Measurements from ENCODE around the gene SPRR2D.
"Not testable (repeated sequence)": the region's sequence is repeated elsewhere in the genome, so short reads cannot be mapped to it uniquely, and the experiment has no call there.

The SPRR2D gene

DNA sequence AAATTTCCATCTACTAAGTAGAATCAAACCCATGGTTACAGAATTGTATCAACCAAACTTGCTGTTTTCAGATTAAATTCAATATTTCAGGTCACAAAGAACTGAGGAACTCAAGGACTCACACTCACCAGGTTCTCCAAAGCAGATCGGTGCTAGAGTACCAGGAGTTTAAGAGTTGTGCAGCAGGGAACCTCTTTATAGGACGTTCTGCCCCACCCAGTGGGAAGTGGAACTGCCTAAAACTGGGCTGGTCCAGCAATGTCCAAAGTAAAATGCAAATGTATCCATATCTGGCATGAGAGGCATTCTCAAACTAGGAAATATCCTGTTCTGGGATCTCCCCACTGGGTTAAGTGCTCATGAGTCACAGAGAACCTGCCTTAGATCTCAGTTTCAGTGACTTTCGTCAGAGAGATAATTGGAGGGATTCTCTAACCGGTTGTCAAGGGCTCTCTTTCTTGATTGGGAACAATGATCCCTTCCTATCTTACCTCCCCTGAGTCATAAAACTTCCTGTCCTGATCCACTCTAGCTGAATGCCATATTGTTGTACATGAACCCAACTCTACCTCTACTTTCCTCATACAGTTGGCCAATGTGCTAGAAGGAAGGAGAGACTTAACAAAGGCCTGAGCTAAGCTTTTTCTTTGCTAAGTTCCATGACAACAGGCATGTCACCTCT lies at the start of gene SPRR2D:
Gene SPRR2D (minus strand): TSS at position 171 of the 682 bp plus-strand sequence. CDS start 774 bp downstream, outside the sequence.
- DNase-seq: no peak

DNA sequence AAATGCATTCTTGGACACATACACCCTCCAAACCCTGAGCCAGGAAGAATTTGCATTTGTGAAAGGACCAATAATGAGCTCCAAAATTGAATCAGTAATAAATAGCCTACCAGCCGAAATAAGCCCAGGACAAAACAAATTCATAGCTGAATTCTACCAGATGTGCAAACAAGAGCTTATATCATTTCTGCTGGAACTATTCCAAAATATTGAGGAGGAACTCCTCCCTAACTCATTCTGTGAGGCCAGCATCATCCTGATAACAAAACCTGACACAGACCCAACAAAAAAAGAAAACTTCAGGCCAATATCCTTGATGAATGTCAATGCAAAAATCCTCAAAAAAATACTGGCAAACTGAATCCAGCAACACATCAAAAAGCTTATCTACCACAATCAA lies 46.7 kb upstream of the SPRR2D start:
- DNase-seq: no peak

DNA sequence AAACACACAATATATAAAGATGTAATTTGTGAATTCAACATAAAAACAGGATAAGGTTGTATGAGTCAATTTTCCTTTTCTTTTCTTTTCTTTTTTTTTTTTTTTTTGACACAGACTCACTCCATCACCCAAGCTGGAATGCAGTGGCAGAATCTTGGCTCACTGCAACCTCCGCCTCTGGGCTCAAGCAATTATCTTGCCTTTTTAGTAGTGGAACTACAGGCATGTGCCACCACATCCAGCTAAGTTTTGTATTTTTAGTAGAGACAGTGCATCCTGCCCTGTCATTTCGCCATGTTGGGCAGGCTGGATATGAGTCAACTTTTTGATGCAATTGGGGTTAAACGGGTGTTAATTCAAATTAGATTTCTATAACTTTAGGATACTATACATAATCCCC lies 40.8 kb upstream of the SPRR2D start:
- no peak for DNase-seq

DNA sequence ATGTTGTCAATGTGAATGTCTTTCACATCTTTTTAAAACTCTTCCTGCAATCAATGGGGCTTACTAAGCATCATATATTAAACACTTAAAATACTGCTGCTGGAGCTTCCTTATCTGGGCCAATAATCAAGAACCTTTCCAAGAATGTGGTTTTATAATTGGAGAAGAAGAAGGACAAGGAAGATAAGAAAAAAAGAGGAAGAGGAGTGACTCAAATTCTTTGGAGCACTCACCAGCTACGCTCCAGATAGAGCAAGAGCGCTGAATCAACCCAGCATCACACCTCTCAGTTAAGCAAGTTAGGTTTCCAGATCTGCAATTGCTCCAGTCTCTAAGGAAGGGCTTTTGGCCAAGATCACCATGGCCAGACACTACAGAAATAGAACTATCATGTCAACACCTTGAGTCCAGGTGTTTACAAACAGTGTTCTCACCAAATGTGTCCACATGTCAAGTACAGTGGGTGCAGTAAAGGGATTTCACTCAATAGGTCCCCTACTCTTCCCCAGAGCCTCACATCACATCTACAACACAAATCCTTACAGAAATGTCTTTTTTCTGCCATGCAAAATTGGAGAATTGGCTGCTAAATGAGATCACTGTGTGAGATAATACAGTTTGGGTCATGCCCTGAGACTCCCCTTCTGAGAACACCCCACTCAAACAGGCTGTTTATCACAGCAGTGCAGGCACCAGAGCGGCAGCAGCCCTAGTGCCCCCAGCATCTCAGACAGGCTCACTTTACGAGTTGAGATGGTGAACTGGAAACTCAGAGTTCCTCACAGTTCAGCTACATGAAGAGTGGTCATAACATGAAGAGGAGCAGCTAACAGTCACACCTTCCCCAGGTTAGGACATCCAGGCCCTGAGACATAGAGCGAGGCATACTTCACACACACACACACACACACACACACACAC lies 32.1 kb upstream of the SPRR2D start:
- DNase-seq: no peak

DNA sequence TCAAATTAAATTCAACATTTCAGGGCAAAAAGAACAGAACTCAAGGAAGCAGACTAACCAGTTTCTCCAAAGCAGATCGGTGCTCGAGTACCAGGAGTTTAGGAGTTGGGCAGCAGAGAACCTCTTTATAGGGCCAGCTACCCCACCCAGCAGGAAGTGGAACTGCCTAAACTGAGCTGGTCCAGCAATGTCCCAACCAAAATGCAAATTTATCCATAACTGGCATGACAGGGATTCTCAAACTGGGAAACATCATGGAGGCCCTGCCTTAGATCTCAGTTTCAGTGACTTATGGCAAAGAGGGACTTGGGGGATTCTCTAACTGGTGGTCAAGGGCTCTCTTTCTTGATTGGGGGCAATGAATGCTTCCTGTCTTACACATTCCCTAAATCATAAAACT lies 30.6 kb upstream of the SPRR2D start, which contains the start of gene SPRR2B:
Gene SPRR2B (minus strand): TSS at position 101 of the 400 bp plus-strand sequence. CDS start 772 bp downstream, outside the sequence.
- no peak for DNase-seq

DNA sequence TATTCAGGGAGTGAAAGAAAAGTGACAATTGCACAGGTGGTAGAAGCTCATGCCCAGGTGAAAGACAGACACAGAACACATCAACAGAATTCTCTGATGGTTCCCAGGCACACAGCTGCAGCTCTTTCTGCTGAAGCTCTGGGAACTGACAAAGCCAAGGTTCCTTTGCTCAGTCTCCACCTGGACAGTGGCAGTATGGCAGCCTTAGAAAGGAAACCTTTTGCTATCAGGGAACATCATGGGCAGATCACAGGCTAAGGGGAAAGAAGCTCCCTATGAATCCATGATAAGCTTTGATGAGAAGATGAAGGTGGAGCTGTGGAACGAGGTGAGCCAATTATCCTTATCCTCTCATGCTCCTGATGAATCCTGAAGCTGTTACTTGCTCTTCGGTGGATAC lies 29.3 kb upstream of the SPRR2D start:
- no peak for DNase-seq

DNA sequence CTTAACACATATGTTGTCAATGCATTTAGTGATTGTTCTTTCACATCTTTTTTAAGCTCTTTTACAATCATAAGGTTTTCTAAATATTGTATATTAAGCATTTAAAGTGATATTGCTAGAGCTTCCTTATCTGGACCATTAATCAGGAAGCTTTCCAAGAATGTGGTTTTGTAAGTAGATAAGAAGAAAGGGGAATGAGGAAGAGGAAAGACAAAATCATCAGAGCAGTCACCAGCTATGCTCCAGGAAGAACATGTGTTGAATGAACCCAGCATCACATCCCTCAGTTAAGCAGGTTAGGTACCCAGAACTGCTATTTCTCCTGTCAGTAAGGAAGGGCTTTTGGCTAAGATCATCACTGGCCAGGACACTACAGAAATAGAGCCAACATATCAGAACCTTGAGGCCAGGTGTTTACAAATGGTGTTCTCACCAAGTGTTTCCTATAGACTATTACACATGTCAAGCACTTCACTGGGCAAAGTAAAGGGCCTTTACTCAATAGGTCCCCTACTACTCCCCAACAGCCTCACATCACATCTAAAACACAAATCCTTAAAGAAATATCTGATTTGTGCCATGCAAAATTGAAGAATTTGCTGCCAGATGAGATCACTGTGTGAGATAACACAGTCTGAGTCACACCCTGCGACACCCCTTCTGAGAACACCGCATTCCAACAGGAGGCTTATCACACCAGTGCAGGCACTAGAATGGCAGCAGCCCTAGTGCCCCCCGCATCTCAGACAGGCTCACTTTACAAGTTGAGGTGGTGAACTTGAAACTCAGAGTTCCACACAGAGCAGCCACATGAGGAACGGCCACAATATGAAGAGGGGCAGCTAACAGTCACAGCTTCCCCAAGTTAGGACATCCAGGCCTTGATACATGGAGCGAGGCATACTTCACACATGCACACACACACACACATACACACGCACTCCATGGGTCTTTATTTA lies 18.2 kb upstream of the SPRR2D start:
- DNase-seq: no peak

DNA sequence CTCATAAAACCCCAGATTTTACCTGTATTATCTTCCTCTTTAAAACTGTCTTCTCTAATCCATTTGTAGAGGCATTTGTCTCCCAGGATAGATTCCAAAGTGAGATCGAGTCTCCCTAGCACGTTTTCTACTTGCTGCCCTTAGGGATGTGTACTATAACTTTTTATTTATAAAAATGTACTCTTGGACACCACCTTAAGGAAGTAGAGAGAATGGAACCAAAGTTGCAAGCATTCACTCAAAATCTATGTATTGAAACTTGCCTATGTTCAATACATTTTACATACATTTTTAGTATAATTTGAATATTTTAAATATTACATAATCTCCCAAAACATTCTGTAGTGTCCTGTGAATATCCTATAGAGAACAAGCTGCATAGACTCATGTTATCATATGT lies 17.2 kb upstream of the SPRR2D start:
- no peak for DNase-seq

DNA sequence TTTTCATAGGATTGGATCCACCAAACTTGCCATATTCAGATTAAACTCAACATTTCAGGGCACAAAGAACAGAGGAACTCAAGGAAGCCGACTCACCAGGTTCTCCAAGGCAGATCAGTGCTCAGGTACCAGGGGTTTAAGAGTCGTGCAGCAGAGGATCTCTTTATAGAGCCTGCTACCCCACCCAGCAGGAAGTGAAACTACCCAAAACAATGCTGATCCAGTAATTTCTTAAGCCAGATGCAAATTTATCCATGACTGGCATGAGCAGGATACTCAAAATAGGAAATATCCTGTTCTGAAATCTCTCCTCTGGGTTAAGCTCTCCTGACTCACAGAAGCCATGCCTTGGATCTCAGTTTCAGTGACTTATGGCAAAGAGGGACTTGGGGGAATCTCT lies 16.5 kb upstream of the SPRR2D start, which contains the start of gene SPRR2A:
Gene SPRR2A (minus strand): TSS at position 138 of the 400 bp plus-strand sequence. CDS start 777 bp downstream, outside the sequence.
- DNase-seq: no peak

DNA sequence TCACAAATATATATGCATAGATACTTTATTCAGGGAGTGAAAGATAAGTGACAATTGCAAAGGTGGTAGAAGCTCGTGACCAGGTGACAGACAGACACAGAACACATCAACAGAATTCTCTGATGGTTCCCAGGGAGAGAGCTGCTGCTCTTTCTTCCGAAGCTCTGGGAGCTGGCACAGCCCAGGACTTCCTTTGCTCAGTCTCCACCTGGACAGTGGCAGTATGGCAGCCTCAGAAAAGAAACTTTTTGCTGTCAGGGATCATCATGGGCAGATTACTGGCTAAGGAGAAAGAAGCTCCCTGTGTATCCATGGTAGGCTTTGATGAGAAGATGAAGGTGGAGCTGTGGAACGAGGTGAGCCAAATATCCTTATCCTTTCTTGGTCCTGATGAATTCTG lies 15.2 kb upstream of the SPRR2D start:
- DNase-seq: not testable (repeated sequence)

DNA sequence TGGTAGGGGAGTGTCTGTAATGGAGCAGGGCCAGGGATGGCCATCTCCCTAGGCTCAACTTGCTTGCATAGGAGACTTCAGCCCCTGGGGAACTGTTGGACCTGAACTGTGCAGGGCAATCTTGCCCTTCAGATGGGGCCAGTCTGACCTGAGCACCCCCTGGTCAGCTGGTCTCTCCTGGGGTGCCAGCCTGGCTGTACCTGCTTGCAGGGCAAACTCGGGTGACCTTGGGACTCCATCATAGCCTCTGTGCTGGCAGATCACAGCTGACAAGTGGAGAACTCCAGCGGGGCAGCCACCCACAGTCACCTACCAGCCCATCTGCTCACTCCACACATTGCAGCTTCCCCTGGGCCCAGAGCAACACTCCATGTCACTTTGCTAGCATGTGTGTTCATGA lies 8.3 kb upstream of the SPRR2D start:
- no peak for DNase-seq

DNA sequence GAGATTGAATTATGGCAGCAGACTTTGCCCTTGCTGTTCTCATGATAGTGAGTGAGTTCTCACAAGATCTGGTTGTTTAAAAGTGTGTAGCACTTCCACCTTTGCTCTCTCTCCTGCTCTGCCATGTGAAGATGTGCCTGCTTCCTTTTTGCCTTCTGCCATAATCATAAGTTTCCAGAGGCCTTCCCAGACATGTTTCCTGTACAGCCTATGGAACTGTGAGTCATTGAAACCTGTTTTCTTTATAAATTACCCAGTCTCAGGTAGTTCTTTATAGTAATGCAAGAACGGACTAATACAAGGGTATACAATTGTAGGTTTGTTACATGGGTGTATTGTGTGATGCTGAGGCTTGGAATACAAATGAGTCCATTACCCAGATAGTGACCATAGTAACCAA lies 5.7 kb downstream of the SPRR2D start:
- no peak for DNase-seq

DNA sequence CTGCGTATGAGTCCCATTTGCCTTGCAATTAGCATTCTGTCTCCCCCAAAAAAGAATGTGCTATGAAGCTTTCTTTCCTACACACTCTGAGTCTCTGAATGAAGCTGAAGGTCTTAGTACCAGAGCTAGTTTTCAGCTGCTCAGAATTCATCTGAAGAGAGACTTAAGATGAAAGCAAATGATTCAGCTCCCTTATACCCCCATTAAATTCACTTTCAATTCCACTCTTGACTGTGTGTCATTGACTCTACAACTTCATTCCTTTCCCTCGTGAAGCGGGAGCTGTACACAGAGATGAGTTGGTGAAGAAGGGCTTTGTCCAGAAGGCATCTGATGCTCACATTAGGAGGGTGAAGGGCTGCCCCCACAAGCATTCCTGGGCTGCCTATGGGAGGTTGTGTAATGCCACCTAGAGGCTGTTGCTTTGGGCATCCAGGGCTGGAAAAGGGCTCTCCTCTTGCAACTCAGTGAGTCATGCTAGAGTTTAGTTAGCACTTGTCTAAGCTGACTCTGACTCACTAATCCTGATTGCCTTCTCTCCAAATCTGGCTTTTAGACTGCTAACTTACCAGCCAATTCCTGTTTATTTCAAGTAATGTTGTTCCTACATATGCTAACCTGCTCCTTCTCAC lies 8.1 kb downstream of the SPRR2D start:
- DNase-seq: no peak

DNA sequence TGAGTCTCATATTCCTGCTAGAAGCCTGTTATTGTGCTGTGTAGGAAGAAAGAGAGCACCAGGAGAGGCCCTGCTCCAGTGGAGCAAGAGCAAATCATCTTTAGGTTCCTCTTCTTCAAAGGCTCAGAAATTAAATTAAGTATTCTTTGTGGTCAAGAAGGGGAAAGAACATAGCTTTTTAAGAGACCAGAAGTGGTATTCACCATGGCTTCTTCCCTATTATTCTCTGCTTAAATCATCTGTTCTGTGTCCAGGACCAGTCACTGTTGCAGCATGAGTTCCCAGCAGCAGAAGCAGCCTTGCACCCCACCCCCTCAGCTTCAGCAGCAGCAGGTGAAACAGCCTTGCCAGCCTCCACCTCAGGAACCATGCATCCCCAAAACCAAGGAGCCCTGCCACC lies 8.8 kb downstream of the SPRR2D start:
- no peak for DNase-seq

DNA sequence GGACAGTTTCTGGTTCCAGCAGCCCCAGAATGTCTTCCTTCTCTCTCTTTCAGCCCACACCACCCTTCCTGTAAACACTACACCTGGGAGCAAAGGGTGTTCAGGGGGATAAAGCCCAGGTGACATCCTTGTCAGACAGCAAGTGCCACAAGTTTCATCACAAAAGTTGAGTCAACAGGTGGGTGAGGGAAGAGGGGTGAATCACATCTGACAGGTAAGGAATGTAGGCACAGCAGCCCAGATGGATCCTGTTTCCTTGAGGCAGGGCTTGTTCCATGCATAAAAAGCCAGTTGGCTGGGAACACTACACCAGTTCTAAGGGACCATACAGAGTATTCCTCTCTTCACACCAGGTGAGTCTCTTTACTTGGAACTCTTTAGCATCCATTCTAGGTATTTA lies 10.0 kb downstream of the SPRR2D start, which contains the start of gene SPRR1B:
Gene SPRR1B (plus strand): TSS at position 309 of the 400 bp plus-strand sequence. CDS start 1,143 bp downstream, outside the sequence.
- no peak for DNase-seq

DNA sequence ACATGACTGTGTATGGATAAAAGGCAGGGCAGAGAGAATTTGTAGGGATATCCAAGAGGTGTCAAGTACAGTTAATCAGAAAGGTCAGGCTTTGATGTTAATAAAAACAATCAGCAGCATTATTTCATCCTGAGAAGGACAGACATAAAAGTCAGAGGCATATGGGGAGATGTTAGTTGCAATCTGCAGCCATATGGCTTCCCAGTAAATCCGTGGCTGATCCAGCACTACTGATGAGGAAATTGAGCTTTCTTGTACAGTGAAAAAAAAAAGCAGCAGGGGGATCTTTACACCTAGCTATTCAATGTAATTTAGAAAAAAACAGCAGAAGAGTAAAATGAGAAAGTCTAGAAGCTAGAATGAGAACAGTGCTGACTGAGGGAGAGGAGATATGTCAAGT lies 12.2 kb downstream of the SPRR2D start:
- DNase-seq: no peak

DNA sequence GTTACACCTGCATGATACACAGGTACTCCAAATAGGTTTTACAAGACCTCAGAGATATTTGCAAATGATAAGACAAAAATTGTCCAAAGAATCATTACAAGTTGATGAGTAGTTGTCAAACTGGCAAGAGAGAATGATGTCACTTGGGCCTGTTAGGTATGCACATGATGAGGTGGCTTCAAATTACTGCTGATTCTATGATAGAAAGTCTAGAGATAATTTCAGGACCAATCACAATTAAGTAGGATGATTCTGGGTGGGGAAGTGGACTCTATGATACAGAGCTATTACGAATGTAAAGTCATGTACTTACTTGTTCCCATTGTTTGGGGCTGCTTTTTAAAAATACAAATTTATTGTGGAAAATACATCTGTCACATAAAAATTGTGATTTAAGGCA lies 15.1 kb downstream of the SPRR2D start:
- DNase-seq: no peak

DNA sequence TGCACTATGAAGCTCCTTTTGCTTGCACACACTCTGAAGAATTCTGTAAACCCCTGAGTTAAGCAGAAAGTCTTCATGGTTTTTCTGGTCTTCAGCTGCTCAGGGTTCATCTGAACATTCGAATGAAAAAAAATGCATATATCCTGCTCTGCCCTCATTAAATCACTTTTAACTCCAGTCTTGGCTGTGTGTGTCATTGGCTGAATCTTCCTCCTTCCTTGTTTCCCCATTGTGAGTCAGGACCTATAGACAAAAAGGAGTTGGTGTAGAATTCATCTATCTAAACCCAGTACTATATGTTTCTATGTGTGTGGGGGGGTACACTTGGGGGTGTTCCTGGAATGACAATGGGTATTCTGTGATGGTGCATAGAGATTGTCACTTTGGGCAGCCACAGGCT lies 16.5 kb downstream of the SPRR2D start:
- no peak for DNase-seq

DNA sequence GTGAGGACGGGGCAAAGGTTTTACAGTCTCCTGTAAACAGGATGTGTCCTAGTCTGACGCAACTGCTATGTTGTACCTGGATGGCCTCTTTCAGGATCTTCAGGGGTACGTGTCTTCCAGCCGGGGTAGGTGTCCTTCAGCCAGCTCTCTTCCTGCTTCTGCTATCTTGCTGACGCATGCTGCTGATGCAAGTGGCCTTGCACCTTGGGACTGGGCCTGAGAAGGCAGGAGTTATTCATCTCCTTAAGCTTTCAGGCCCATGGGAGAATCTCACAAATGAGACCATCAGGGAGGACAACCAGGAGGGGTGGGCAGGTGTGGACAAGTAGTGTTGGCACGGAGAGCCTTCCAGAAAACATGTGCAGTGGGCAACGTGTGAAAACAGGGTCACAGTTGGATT lies 17.8 kb downstream of the SPRR2D start:
- no peak for DNase-seq

DNA sequence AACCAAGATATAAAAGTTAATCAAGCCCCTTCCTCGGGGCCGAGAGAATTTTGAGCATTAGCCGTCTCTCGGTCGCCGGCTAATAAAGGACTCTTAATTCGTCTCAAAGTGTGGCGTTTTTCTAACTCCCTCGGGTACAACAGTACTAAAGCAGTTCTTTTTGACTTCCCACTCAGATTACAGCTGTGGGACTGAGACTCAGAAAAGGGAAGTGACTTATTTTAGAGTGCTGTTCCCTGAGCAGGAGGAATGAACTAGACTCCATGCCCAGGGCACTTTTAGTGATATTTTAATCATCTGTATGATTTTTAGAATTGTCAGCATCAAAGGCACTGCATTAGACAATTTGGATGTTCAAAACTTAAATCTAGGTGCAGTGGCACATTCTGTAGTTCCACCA lies 18.6 kb downstream of the SPRR2D start:
- DNase-seq: not testable (repeated sequence)

DNA sequence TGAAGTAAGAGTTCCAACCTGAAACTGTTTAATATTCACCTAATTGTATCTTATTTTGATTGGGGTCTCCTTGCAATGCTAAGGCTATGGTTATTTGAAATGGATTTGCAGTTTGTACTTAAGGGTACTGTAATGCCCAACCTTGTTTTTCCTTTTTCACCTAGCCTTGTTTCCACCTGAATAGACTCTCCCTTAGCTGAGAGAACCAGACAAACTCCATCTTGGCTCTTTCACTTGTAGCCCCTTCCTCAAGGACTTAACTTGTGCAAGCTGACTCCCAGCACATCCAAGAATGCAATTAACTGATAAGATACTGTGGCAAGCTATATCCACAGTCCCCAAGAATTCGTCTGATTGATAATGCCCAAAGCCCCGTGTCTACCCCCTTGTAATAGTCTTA lies 19.1 kb downstream of the SPRR2D start:
- not testable (repeated sequence) for DNase-seq

DNA sequence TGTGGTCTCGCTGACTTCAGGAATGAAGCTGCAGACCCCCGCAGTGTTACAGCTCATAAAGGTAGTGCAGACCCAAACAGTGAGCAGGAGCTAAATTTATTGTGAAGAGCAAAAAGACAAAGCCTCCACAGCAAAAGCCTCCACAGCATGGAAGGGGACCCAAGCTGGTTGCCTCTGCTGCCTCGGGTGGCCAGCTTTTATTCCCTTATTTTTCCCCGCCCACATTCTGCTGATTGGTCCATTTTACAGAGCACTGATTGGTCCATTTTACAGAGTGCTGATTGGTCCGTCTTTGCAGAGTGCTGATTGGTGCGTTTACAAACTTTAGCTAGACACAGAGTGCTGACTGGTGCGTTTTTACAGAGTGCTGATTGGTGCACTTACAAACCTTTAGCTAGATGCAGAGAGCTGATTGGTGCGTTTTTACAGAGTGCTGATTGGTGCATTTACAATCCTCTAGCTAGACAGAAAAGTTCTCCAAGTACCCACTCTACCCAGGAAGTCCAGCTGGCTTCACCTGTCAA lies 29.6 kb downstream of the SPRR2D start:
- DNase-seq: not testable (repeated sequence)

Data from NCI-H524 treated with DMSO at 0.1 percent for 48 hours (cell line).